GM23338 (cell line): ENCODE data around the gene JAGN1.

Experiments
- CREB1 ChIP-seq: fragments of 250-450 bp; sonication (Bioruptor Pico); IDR thresholded peaks from 2 replicates; pipeline ENCODE4 v1.5.0; 2020; ENCODE audit warnings: low read depth, mild to moderate bottlenecking, moderate library complexity
- EZH2 ChIP-seq: fragments of 200-600 bp; sonication (generic); IDR thresholded peaks from one replicate; pipeline ENCODE4 v1.8.0; 2017; ENCODE audit warnings: antibody characterized with exemption, mild to moderate bottlenecking, low read depth; ENCODE audit not compliant: unreplicated experiment
- EZH2phosphoT487 ChIP-seq: fragments of 200-600 bp; sonication (generic); IDR thresholded peaks from one replicate; pipeline ENCODE4 v1.8.1; 2018; ENCODE audit warnings: antibody characterized with exemption; ENCODE audit not compliant: unreplicated experiment
- JUNB ChIP-seq: IDR thresholded peaks from one replicate; pipeline ENCODE4 v1.6.1; 2016; ENCODE audit warnings: antibody characterized with exemption; ENCODE audit not compliant: unreplicated experiment
- NANOG ChIP-seq: IDR thresholded peaks from 2 replicates; pipeline ENCODE4 v1.6.1; 2016; ENCODE audit warnings: antibody characterized with exemption, borderline replicate concordance
- POLR2AphosphoS5 ChIP-seq: IDR thresholded peaks from 2 replicates; pipeline ENCODE4 v1.6.1; 2016; ENCODE audit warnings: antibody characterized with exemption, low read depth
- STAT1 ChIP-seq: IDR thresholded peaks from one replicate; pipeline ENCODE4 v1.6.1; 2016; ENCODE audit warnings: antibody characterized with exemption; ENCODE audit not compliant: unreplicated experiment
- ZNF114 ChIP-seq: fragments of 250-450 bp; sonication (Bioruptor Pico); IDR thresholded peaks from 2 replicates; pipeline ENCODE4 v1.5.0; 2020; ENCODE audit warnings: mild to moderate bottlenecking, moderate library complexity
- ZNF331 ChIP-seq: fragments of 250-450 bp; sonication (Bioruptor Pico); IDR thresholded peaks from 2 replicates; pipeline ENCODE4 v1.5.0; 2020; ENCODE audit warnings: low read depth, mild to moderate bottlenecking, moderate library complexity
- TF ChIP-seq, protein P1 (sequence below), 2 experiments: fragments of 200-600 bp in 1 of 2; sonication (generic) in 1 of 2; conservative IDR thresholded peaks; 2 replicates each; pipeline versions ENCODE4 v1.5.1 to v1.6.1; 2016 to 2017; ENCODE audit warnings: antibody characterized with exemption in 2 of 2, low read depth in 2 of 2, mild to moderate bottlenecking in 2 of 2, moderate library complexity in 1 of 2
- TF ChIP-seq, protein P2 (sequence below): fragments of 250-450 bp; sonication (Bioruptor Pico); IDR thresholded peaks from 2 replicates; pipeline ENCODE4 v1.5.0; 2020; ENCODE audit warnings: mild to moderate bottlenecking, moderate library complexity
- TF ChIP-seq, protein P3 (sequence below): IDR thresholded peaks from 2 replicates; pipeline ENCODE4 v1.6.1; 2016; ENCODE audit warnings: antibody characterized with exemption
- TF ChIP-seq, protein P4 (sequence below): IDR thresholded peaks from one replicate; pipeline ENCODE4 v1.6.1; 2018; ENCODE audit warnings: antibody characterized with exemption; ENCODE audit not compliant: unreplicated experiment

DNA sequence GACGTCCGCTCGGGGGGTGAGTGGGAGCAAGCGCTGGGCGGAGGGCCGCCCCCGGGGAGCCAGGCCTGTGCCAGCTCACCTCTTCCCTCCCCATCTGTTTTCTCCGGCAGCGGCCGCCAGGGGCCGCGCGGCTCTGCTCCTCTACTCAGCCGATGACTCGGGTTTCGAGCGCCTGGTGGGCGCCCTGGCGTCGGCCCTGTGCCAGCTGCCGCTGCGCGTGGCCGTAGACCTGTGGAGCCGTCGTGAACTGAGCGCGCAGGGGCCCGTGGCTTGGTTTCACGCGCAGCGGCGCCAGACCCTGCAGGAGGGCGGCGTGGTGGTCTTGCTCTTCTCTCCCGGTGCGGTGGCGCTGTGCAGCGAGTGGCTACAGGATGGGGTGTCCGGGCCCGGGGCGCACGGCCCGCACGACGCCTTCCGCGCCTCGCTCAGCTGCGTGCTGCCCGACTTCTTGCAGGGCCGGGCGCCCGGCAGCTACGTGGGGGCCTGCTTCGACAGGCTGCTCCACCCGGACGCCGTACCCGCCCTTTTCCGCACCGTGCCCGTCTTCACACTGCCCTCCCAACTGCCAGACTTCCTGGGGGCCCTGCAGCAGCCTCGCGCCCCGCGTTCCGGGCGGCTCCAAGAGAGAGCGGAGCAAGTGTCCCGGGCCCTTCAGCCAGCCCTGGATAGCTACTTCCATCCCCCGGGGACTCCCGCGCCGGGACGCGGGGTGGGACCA is 42.6 kb downstream of the JAGN1 start:
- TF ChIP-seq, protein P1, sequence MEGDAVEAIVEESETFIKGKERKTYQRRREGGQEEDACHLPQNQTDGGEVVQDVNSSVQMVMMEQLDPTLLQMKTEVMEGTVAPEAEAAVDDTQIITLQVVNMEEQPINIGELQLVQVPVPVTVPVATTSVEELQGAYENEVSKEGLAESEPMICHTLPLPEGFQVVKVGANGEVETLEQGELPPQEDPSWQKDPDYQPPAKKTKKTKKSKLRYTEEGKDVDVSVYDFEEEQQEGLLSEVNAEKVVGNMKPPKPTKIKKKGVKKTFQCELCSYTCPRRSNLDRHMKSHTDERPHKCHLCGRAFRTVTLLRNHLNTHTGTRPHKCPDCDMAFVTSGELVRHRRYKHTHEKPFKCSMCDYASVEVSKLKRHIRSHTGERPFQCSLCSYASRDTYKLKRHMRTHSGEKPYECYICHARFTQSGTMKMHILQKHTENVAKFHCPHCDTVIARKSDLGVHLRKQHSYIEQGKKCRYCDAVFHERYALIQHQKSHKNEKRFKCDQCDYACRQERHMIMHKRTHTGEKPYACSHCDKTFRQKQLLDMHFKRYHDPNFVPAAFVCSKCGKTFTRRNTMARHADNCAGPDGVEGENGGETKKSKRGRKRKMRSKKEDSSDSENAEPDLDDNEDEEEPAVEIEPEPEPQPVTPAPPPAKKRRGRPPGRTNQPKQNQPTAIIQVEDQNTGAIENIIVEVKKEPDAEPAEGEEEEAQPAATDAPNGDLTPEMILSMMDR (conservative IDR thresholded peaks at IDR 0.05; ENCODE audit: low read depth in 2 of 2) = peak; percentile 57 to 61
- TF ChIP-seq POLR2AphosphoS5 (no peak), EZH2 (no peak), ZNF114 (no peak), EZH2phosphoT487 (no peak), CREB1 (peak; percentile 67), NANOG (no peak), STAT1 (no peak), JUNB (no peak), ZNF331 (CRISPR knock-in tag) (no peak)
- TF ChIP-seq, protein P2, sequence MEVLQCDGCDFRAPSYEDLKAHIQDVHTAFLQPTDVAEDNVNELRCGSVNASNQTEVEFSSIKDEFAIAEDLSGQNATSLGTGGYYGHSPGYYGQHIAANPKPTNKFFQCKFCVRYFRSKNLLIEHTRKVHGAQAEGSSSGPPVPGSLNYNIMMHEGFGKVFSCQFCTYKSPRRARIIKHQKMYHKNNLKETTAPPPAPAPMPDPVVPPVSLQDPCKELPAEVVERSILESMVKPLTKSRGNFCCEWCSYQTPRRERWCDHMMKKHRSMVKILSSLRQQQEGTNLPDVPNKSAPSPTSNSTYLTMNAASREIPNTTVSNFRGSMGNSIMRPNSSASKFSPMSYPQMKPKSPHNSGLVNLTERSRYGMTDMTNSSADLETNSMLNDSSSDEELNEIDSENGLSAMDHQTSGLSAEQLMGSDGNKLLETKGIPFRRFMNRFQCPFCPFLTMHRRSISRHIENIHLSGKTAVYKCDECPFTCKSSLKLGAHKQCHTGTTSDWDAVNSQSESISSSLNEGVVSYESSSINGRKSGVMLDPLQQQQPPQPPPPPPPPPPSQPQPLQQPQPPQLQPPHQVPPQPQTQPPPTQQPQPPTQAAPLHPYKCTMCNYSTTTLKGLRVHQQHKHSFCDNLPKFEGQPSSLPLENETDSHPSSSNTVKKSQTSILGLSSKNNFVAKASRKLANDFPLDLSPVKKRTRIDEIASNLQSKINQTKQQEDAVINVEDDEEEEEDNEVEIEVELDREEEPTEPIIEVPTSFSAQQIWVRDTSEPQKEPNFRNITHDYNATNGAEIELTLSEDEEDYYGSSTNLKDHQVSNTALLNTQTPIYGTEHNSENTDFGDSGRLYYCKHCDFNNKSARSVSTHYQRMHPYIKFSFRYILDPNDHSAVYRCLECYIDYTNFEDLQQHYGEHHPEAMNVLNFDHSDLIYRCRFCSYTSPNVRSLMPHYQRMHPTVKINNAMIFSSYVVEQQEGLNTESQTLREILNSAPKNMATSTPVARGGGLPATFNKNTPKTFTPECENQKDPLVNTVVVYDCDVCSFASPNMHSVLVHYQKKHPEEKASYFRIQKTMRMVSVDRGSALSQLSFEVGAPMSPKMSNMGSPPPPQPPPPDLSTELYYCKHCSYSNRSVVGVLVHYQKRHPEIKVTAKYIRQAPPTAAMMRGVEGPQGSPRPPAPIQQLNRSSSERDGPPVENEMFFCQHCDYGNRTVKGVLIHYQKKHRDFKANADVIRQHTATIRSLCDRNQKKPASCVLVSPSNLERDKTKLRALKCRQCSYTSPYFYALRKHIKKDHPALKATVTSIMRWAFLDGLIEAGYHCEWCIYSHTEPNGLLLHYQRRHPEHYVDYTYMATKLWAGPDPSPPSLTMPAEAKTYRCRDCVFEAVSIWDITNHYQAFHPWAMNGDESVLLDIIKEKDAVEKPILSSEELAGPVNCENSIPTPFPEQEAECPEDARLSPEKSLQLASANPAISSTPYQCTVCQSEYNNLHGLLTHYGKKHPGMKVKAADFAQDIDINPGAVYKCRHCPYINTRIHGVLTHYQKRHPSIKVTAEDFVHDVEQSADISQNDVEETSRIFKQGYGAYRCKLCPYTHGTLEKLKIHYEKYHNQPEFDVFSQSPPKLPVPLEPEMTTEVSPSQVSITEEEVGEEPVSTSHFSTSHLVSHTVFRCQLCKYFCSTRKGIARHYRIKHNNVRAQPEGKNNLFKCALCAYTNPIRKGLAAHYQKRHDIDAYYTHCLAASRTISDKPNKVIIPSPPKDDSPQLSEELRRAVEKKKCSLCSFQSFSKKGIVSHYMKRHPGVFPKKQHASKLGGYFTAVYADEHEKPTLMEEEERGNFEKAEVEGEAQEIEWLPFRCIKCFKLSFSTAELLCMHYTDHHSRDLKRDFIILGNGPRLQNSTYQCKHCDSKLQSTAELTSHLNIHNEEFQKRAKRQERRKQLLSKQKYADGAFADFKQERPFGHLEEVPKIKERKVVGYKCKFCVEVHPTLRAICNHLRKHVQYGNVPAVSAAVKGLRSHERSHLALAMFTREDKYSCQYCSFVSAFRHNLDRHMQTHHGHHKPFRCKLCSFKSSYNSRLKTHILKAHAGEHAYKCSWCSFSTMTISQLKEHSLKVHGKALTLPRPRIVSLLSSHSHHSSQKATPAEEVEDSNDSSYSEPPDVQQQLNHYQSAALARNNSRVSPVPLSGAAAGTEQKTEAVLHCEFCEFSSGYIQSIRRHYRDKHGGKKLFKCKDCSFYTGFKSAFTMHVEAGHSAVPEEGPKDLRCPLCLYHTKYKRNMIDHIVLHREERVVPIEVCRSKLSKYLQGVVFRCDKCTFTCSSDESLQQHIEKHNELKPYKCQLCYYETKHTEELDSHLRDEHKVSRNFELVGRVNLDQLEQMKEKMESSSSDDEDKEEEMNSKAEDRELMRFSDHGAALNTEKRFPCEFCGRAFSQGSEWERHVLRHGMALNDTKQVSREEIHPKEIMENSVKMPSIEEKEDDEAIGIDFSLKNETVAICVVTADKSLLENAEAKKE (CRISPR knock-in tag) = no peak
- TF ChIP-seq, protein P3, sequence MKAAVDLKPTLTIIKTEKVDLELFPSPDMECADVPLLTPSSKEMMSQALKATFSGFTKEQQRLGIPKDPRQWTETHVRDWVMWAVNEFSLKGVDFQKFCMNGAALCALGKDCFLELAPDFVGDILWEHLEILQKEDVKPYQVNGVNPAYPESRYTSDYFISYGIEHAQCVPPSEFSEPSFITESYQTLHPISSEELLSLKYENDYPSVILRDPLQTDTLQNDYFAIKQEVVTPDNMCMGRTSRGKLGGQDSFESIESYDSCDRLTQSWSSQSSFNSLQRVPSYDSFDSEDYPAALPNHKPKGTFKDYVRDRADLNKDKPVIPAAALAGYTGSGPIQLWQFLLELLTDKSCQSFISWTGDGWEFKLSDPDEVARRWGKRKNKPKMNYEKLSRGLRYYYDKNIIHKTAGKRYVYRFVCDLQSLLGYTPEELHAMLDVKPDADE = no peak
- TF ChIP-seq, protein P4, sequence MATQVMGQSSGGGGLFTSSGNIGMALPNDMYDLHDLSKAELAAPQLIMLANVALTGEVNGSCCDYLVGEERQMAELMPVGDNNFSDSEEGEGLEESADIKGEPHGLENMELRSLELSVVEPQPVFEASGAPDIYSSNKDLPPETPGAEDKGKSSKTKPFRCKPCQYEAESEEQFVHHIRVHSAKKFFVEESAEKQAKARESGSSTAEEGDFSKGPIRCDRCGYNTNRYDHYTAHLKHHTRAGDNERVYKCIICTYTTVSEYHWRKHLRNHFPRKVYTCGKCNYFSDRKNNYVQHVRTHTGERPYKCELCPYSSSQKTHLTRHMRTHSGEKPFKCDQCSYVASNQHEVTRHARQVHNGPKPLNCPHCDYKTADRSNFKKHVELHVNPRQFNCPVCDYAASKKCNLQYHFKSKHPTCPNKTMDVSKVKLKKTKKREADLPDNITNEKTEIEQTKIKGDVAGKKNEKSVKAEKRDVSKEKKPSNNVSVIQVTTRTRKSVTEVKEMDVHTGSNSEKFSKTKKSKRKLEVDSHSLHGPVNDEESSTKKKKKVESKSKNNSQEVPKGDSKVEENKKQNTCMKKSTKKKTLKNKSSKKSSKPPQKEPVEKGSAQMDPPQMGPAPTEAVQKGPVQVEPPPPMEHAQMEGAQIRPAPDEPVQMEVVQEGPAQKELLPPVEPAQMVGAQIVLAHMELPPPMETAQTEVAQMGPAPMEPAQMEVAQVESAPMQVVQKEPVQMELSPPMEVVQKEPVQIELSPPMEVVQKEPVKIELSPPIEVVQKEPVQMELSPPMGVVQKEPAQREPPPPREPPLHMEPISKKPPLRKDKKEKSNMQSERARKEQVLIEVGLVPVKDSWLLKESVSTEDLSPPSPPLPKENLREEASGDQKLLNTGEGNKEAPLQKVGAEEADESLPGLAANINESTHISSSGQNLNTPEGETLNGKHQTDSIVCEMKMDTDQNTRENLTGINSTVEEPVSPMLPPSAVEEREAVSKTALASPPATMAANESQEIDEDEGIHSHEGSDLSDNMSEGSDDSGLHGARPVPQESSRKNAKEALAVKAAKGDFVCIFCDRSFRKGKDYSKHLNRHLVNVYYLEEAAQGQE = no peak
